Muscle layer of duodenum (tissue), 2 donors: Measurements from ENCODE around the gene UBN1.

Experiments
- H3K27ac ChIP-seq: one replicate; pipeline ENCODE4 v1.7.0; 2013; ENCODE audit warnings: mild to moderate bottlenecking, low read length
- H3K27me3 ChIP-seq: one replicate; pipeline ENCODE4 v1.7.0; 2013; ENCODE audit warnings: low read depth, mild to moderate bottlenecking, control low read depth, low read length
- H3K36me3 ChIP-seq, 2 donors: one replicate each; pipeline ENCODE4 v1.7.0; 2013; ENCODE audit warnings: low read length in 2 of 2, control low read depth in 1 of 2, mild to moderate bottlenecking in 1 of 2; ENCODE audit not compliant: insufficient read depth in 2 of 2, control insufficient read depth in 1 of 2
- H3K4me1 ChIP-seq, 2 donors: one replicate each; pipeline ENCODE4 v1.7.0; 2013; ENCODE audit warnings: low read length in 2 of 2, mild to moderate bottlenecking in 2 of 2, control low read depth in 1 of 2, moderate library complexity in 1 of 2; ENCODE audit not compliant: insufficient read depth in 2 of 2, control insufficient read depth in 1 of 2
- H3K4me3 ChIP-seq, 2 donors: one replicate each; pipeline ENCODE4 v1.7.0; 2013; ENCODE audit warnings: low read length in 2 of 2, low read depth in 1 of 2, mild to moderate bottlenecking in 1 of 2
- H3K9me3 ChIP-seq, 2 donors: one replicate each; pipeline ENCODE4 v1.7.0; 2013; ENCODE audit warnings: low read length in 2 of 2, control low read depth in 1 of 2, mild to moderate bottlenecking in 1 of 2; ENCODE audit not compliant: control insufficient read depth in 1 of 2
- donor health status: healthy.

UBN1 gene

GRCh38 chr16:4879049-4879448 lies 31.8 kb downstream of the UBN1 start:
- peaks cover 0 to 15% of the 10 kb centered on the region in 2 donors for H3K4me1 ChIP-seq
- H3K4me3 ChIP-seq = no peak overlapping the region
- peaks cover 73 to 91% of the 10 kb centered on the region in 2 donors for H3K36me3 ChIP-seq

GRCh38 chr16:4880006-4880580 lies 32.8 kb downstream of the UBN1 start:
- H3K4me3 ChIP-seq = no peak overlapping the region
- H3K27me3 ChIP-seq = no peaks in the 10 kb centered on the region
- no peak overlapping the region for H3K27ac ChIP-seq
- peaks cover 0 to 15% of the 10 kb centered on the region in 2 donors for H3K4me1 ChIP-seq
- no peaks in the 10 kb centered on the region for H3K9me3 ChIP-seq
- peaks cover 74 to 91% of the 10 kb centered on the region in 2 donors for H3K36me3 ChIP-seq

More at GRCh38 chr16:4879049-4879448, 31.8 kb downstream of the UBN1 start:
- no peaks in the 10 kb centered on the region for H3K27me3 ChIP-seq
- H3K27ac ChIP-seq = no peak overlapping the region
- H3K9me3 ChIP-seq = no peaks in the 10 kb centered on the region

- peaks cover 79 to 94% of the 10 kb centered on the region in 2 donors for H3K36me3 ChIP-seq
- H3K27ac ChIP-seq = no peak overlapping the region
- H3K4me1 ChIP-seq = peaks cover 0 to 15% of the 10 kb centered on the region in 2 donors
- H3K27me3 ChIP-seq = no peaks in the 10 kb centered on the region
- H3K4me3 ChIP-seq = no peak overlapping the region
- no peaks in the 10 kb centered on the region for H3K9me3 ChIP-seq
These were observed 34.8 kb downstream of the UBN1 start for GRCh38 chr16:4882000-4882632.

GRCh38 chr16:4882633-4883285 lies 35.5 kb downstream of the UBN1 start:
- Histone ChIP-seq H3K4me3 (no peak overlapping the region), H3K36me3 (peaks cover 74 to 94% of the 10 kb centered on the region in 2 donors), H3K27ac (no peak overlapping the region), H3K4me1 (peaks cover 0 to 15% of the 10 kb centered on the region in 2 donors), H3K27me3 (no peaks in the 10 kb centered on the region), H3K9me3 (no peaks in the 10 kb centered on the region)

- Histone ChIP-seq H3K27ac (no peak overlapping the region), H3K4me3 (no peak overlapping the region), H3K36me3 (peaks cover 71 to 93% of the 10 kb centered on the region in 2 donors), H3K9me3 (no peaks in the 10 kb centered on the region), H3K4me1 (peaks cover 0 to 15% of the 10 kb centered on the region in 2 donors), H3K27me3 (no peaks in the 10 kb centered on the region)
These were observed 36.2 kb downstream of the UBN1 start for GRCh38 chr16:4883501-4883900.

GRCh38 chr16:4884209-4884608 lies 36.9 kb downstream of the UBN1 start:
- H3K36me3 ChIP-seq = peaks cover 69 to 86% of the 10 kb centered on the region in 2 donors
- peaks cover 0 to 15% of the 10 kb centered on the region in 2 donors for H3K4me1 ChIP-seq
- H3K4me3 ChIP-seq = no peak overlapping the region
- no peaks in the 10 kb centered on the region for H3K9me3 ChIP-seq
- no peaks in the 10 kb centered on the region for H3K27me3 ChIP-seq
- no peak overlapping the region for H3K27ac ChIP-seq

GRCh38 chr16:4884972-4885874 lies 37.9 kb downstream of the UBN1 start:
- H3K4me1 ChIP-seq = peaks cover 0 to 15% of the 10 kb centered on the region in 2 donors
- H3K27ac ChIP-seq = no peak overlapping the region
- H3K36me3 ChIP-seq = peaks cover 59 to 85% of the 10 kb centered on the region in 2 donors
- no peaks in the 10 kb centered on the region for H3K9me3 ChIP-seq
- no peaks in the 10 kb centered on the region for H3K27me3 ChIP-seq
- H3K4me3 ChIP-seq = no peak overlapping the region

- H3K4me3 ChIP-seq = no peak overlapping the region
- no peak overlapping the region for H3K27ac ChIP-seq
- H3K27me3 ChIP-seq = no peaks in the 10 kb centered on the region
- peaks cover 50 to 77% of the 10 kb centered on the region in 2 donors for H3K36me3 ChIP-seq
- H3K9me3 ChIP-seq = no peaks in the 10 kb centered on the region
- peaks cover 0 to 15% of the 10 kb centered on the region in 2 donors for H3K4me1 ChIP-seq
These were observed 38.9 kb downstream of the UBN1 start for GRCh38 chr16:4886151-4886550.

GRCh38 chr16:4888428-4889135 lies 41.3 kb downstream of the UBN1 start:
- Histone ChIP-seq H3K27ac (no peak overlapping the region), H3K36me3 (peaks cover 32 to 55% of the 10 kb centered on the region in 2 donors)

GRCh38 chr16:4890026-4890425 lies 42.7 kb downstream of the UBN1 start:
- no peak overlapping the region for H3K27ac ChIP-seq
- H3K27me3 ChIP-seq = no peaks in the 10 kb centered on the region
- H3K4me1 ChIP-seq = peaks cover 0 to 11% of the 10 kb centered on the region in 2 donors
- no peaks in the 10 kb centered on the region for H3K9me3 ChIP-seq
- peaks cover 19 to 41% of the 10 kb centered on the region in 2 donors for H3K36me3 ChIP-seq
- H3K4me3 ChIP-seq = no peak overlapping the region

More at GRCh38 chr16:4888428-4889135, 41.3 kb downstream of the UBN1 start:
- Histone ChIP-seq H3K4me3 (no peak overlapping the region), H3K9me3 (no peaks in the 10 kb centered on the region), H3K4me1 (peaks cover 0 to 11% of the 10 kb centered on the region in 2 donors), H3K27me3 (no peaks in the 10 kb centered on the region)
